Central memory CD8-positive, alpha-beta T cell (primary cell): ENCODE results near the gene TDP1.

Experiments used
- ATAC-seq: fragments of 150-1000 bp; cut with Tn5 transposase; replicated peaks from 2 replicates; pipeline ENCODE4 v1.10.0; 2022; ENCODE audit warnings: mild to moderate bottlenecking, moderate FRiP score, moderate number of reproducible peaks; ENCODE audit not compliant: poor library complexity, severe bottlenecking; ENCODE audit errors: extremely low read depth
- DNase-seq, 2 donors: peaks; one replicate each; pipeline ENCODE4 v3.0.0; 2021; ENCODE audit warnings: low spot score in 2 of 2
- H3K27ac Mint-ChIP-seq: one replicate; pipeline ENCODE4 v1.8.0; 2022; ENCODE audit warnings: low read depth, mild to moderate bottlenecking, moderate library complexity, mixed read lengths
- H3K27me3 Mint-ChIP-seq: one replicate; pipeline ENCODE4 v1.8.0; 2022; ENCODE audit warnings: mixed read lengths
- H3K36me3 Mint-ChIP-seq: one replicate; pipeline ENCODE4 v1.8.0; 2022; ENCODE audit warnings: mild to moderate bottlenecking, moderate library complexity, mixed read lengths; ENCODE audit not compliant: insufficient read depth
- H3K4me1 Mint-ChIP-seq: one replicate; pipeline ENCODE4 v1.8.0; 2022; ENCODE audit warnings: mixed read lengths
- H3K4me3 Mint-ChIP-seq: one replicate; pipeline ENCODE4 v1.8.0; 2022; ENCODE audit warnings: mild to moderate bottlenecking, moderate library complexity, mixed read lengths
- H3K9me3 Mint-ChIP-seq: one replicate; pipeline ENCODE4 v1.8.0; 2022; ENCODE audit warnings: mixed read lengths

Gene TDP1

DNA sequence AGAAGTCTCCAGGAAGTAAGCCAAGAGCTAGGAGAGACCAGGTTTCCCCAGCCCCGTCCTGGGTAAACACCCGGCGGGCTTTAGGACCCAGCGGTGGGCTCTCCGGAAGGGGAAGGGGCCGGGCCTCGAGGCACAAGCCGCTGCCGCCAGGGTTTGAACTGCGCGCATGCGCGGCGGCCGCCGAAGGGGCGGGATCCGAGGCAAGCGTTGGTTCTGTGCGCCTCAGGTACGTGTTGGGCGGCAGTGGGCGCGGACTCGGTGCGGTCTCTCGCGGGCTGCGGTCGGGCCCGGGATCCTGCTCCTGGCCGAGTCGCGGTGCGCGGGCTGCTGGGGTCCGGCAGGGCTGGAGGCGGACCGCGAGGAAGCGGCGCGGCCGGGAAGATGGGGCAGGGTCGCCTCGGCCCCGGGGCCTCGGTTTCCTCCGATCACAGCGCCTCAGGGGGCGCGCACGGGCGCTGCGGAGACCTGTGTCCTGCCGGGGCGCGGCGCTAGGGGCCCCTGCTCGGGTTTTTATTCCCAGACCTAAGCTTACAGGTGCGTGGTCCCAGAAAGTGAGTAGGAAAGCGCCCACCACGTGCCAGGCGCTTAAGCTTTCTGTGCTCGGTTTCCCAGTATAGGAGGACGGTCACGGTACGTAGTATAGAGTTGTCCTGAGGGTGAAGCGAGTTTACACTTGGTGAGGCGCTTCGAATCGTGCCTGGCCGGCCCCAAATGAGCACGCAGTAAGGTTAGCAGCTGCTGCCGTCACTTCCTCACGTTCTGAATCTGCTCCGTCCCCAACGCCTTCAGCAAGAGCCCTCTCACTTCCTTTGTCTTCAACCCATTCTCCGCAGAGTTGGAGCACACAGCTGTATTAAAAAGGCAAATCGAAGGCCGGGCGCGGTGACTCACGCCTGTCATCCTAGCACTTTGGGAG is at the start of gene TDP1:
TSS of gene TDP1 (plus strand) at position 183 of the 916 bp plus-strand sequence. CDS start 7,188 bp downstream, outside the sequence.
- peak; percentile 90 to 94 for DNase-seq

DNA sequence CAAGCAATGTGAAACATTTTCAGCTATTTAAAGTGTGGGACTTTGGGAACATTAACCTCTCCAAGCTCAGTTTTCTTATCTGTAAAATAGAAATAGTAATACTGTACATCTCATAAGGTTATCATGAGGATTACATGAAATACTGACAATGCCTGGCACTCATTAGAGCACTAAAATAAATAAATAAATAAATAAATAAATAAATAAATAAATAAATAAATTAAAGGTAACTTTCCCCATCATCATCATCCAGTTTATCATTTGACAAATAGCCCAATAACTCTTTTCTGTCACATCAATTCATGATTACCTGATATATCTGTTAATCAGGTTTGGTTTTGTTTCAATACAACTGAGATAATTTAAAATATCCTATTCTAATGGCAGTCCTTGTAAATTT is 49.7 kb upstream of the TDP1 start:
- peaks cover 18% of the 10 kb centered on the region for H3K4me1 Mint-ChIP-seq
- DNase-seq, result no peak
- H3K27me3 Mint-ChIP-seq, result peaks cover 24% of the 10 kb centered on the region
- no peak overlapping the region for H3K4me3 Mint-ChIP-seq
- H3K36me3 Mint-ChIP-seq, result no peaks in the 10 kb centered on the region
- no peak for ATAC-seq
- H3K9me3 Mint-ChIP-seq, result no peaks in the 10 kb centered on the region
- no peak overlapping the region for H3K27ac Mint-ChIP-seq

More for the DNA sequence above, at the start of gene TDP1:
- Mint-ChIP-seq H3K36me3 (peaks cover 26% of the 10 kb centered on the region), H3K27me3 (no peaks in the 10 kb centered on the region), H3K27ac (peak within 1 kb of the TSS; percentile 90), H3K4me1 (peaks cover 40% of the 10 kb centered on the region), H3K4me3 (peak within 1 kb of the TSS; percentile 85), H3K9me3 (no peaks in the 10 kb centered on the region)
- peak; percentile 67 for ATAC-seq

DNA sequence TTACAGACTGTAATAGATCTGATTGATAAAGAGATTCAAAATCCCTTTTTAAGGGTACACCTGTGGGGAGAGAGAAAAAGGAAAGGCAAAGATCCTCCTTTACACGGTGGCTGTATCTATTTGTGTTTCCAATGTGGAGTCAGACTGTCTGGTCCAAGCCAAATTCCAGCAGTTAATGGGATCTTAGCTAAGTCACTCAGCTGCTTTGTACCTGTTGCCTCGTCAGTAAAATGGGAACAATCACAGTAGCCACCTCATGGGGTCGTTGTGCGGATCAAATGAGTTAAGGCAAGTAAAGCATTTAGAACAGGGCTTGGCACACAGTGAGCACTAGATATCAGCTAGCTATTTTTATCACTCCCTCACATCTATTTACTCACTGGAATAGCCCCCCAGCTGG is 48.1 kb upstream of the TDP1 start:
- Mint-ChIP-seq H3K27me3 (peaks cover 30% of the 10 kb centered on the region), H3K4me1 (peaks cover 18% of the 10 kb centered on the region), H3K4me3 (no peak overlapping the region), H3K36me3 (no peaks in the 10 kb centered on the region), H3K27ac (no peak overlapping the region), H3K9me3 (no peaks in the 10 kb centered on the region)
- ATAC-seq, result no peak
- DNase-seq, result no peak

DNA sequence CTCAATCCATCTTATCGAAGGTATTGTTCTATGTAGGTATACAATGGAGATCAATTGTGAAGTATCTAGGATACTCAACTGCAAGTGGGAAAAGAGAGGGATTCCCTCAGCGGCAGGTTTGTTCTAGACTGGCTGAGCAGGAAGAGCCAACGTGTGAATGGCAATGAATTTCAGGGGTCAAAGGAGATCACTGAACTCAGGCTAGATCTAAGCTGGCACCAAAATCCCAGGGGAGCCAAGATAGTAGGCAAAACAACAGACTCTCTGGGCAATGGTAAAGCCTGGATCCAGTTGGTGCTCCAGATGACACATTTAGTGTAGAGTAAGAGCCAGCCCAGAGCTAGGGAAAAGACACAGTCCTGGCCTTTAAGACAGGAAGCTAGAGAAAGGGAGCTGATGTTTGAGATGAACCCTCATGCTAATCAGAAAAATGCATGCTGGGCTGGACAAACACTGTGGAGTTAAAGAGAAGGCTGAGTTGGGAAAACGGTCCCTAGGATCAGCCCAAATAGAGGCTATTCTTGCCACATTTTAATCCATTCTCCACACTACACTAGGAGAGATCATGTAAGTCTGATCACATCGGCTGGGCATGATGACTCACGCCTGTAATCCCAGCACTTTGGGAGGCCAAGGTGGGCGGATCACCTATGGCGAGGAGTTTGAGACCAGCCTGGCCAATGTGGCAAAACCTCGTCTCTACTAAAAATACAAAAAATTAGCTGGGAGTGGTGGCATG is 46.8 kb upstream of the TDP1 start:
- ATAC-seq (no peak), DNase-seq (no peak)
- Mint-ChIP-seq H3K36me3 (no peaks in the 10 kb centered on the region), H3K9me3 (no peaks in the 10 kb centered on the region), H3K4me1 (peaks cover 9% of the 10 kb centered on the region), H3K27ac (no peak overlapping the region), H3K27me3 (peaks cover 33% of the 10 kb centered on the region), H3K4me3 (no peak overlapping the region)

DNA sequence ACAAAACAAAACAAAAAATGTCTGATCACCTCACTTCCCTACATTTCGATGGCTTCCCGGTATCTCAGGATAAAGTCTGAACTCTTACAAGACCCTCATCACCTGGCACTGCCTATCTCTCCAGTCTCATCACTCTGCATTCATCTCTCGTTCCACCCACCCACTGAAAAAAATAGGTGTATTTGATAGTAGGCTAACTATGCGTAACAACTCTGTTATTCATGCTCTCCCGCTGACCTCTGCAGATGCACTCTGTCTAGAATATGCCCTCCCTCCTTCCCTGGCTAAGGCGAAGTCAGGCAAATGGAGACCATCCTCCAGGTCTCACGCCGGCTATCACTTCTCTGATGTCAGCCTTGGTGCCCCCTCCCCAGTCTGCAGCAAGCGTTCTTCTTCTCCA is 46.1 kb upstream of the TDP1 start:
- Mint-ChIP-seq H3K4me3 (no peak overlapping the region), H3K9me3 (no peaks in the 10 kb centered on the region), H3K27ac (no peak overlapping the region), H3K4me1 (peaks cover 4% of the 10 kb centered on the region), H3K27me3 (peaks cover 33% of the 10 kb centered on the region), H3K36me3 (no peaks in the 10 kb centered on the region)
- DNase-seq (no peak), ATAC-seq (no peak)

DNA sequence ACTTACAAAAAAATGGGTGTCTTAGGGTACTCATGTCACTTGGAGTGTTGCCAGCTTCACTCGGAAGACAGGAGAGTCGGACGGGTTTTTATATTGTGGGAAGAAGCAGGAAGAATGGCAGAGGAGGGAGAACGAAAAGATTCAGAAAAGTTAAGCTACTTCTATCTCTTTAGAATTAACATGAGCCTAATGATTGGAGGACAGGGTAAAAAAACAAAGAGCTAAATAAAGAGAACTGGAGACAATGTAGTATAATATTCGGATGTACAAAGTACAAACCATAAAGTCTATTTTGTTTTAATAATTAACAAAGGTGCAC is 45.1 kb upstream of the TDP1 start:
- no peaks in the 10 kb centered on the region for H3K9me3 Mint-ChIP-seq
- no peak overlapping the region for H3K27ac Mint-ChIP-seq
- H3K27me3 Mint-ChIP-seq, result peaks cover 24% of the 10 kb centered on the region
- H3K36me3 Mint-ChIP-seq, result no peaks in the 10 kb centered on the region
- H3K4me1 Mint-ChIP-seq, result no peaks in the 10 kb centered on the region
- H3K4me3 Mint-ChIP-seq, result no peak overlapping the region
- DNase-seq, result no peak
- no peak for ATAC-seq

DNA sequence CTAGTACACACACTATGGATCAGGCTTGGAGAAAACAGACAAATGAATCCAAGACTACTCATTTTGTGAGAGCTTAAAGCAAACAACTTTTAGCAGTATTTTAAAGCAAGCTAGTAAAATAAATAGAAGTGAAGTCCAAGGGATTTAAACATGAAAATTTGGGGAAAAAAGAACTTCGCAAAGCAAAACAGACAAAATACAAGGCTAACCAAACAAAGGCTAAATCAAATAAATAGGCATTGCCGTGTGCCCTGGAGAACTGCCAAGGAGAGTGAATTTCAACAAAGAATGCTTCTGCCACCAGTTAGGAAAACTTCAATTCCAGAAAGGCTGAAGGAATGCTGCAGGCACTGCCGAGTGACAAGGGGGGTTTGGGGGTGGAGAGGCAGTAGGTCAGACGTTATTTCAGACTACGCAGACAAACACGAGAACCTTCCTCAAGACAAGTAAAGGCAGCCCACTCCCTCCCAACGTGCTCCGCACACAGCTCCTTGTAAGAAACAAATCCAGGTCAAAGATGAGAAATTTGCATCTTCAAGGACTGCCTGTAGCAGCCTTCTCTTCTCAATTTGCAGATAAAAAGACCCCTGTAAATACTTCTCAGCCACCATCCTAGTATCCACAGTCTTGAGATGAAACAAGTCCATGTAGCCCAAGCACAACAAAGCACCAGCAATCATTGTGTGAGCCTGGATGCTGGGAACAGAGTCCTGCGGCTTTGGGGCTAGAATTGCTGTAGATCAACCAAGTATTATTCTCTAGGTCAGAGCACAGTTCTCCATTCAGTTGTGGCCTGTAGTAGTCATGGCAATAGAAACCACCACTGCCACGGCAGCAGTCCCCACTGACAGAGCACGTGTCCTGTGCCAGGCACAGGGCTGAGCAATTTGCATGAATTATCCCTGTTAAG is 44.5 kb upstream of the TDP1 start:
- H3K36me3 Mint-ChIP-seq, result no peaks in the 10 kb centered on the region
- H3K9me3 Mint-ChIP-seq, result no peaks in the 10 kb centered on the region
- H3K27me3 Mint-ChIP-seq, result peaks cover 19% of the 10 kb centered on the region
- no peak overlapping the region for H3K4me3 Mint-ChIP-seq
- no peak overlapping the region for H3K27ac Mint-ChIP-seq
- no peak for DNase-seq
- H3K4me1 Mint-ChIP-seq, result no peaks in the 10 kb centered on the region
- no peak for ATAC-seq

DNA sequence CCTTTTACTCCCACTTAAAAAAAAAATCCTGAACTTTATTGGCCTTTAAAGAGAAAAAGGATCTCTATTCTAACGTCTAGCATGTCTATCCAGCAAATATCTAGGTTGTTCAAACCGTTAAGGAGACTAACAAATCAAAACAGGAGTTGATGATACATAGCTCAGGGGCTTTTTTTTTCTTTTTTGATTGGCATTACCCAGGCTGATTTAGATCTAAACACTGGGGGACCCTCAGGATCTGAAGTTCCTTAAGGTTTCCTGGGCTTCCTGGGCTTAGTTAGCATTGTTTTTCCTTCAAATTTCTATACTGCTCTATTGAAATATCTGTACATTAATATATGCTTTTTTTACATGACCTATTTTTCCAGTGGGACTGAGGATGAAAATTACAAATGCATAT is 43.5 kb upstream of the TDP1 start:
- ATAC-seq (no peak), DNase-seq (no peak)
- H3K27ac Mint-ChIP-seq, result no peak overlapping the region
- H3K36me3 Mint-ChIP-seq, result no peaks in the 10 kb centered on the region
- no peaks in the 10 kb centered on the region for H3K4me1 Mint-ChIP-seq
- peaks cover 19% of the 10 kb centered on the region for H3K27me3 Mint-ChIP-seq
- no peak overlapping the region for H3K4me3 Mint-ChIP-seq
- H3K9me3 Mint-ChIP-seq, result no peaks in the 10 kb centered on the region

DNA sequence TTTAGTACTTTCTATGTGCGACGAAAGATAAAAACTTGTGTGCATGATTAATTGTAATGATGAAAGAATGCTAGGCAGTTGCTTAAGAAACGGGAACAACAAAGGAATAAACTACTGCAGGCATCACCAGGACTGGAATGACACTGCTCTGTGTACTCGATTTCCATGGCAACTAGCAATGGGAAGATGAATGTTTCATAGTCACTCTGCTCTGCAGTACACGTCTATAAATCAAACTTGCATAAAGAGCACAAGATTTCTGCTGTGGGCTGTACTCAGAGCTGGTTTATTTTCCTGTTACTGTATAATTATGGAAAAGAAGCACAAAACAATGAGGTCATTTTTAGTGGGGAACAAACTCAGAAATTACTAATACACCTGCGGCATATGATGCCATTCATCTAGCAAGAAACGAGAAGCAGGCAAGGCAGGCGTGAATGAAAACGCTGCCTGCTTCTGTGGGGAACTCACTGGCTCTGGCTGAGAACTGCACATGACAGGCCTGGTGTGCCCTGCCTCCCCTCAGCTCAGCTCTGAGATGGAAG is 43.0 kb upstream of the TDP1 start:
- H3K27ac Mint-ChIP-seq, result no peak overlapping the region
- H3K4me3 Mint-ChIP-seq, result no peak overlapping the region
- no peak for ATAC-seq
- no peak for DNase-seq
- H3K36me3 Mint-ChIP-seq, result no peaks in the 10 kb centered on the region
- H3K27me3 Mint-ChIP-seq, result peaks cover 19% of the 10 kb centered on the region
- H3K4me1 Mint-ChIP-seq, result no peaks in the 10 kb centered on the region
- no peaks in the 10 kb centered on the region for H3K9me3 Mint-ChIP-seq

DNA sequence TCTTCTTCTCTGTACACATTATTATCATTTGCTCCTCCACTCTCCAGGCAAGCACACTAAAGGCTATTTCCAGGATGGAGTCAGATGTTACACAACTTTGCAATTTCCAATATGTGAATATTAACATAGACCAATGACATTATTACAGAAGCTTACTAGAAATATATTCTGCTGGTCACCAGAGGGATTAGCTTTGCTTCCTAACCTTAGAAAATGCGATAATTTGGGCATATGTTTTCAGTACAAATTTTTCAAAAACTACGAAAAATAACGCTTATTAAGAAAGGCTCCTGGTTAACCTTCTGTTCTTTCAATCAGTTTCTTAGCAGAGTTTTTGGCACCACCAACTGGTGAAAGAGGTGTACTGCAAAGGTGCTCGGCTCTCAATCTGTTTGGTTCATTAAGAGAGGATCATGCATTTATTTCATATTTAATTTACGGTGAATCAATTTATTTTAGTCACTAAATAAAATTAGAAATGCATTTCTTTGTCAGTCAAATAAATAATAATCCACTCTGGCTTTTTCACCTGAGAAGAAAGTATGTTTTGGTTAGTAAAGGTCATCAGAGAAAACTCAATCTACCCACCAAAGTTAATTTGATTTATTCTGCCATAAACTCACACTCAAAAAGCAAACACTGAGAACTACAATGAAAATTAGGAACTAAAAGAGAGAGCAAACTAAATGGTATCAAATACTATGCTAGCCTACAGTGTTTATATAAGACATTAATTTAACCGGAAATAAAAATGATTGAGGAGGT is 40.4 kb upstream of the TDP1 start:
- H3K9me3 Mint-ChIP-seq, result no peaks in the 10 kb centered on the region
- ATAC-seq, result peak; percentile 36

DNA sequence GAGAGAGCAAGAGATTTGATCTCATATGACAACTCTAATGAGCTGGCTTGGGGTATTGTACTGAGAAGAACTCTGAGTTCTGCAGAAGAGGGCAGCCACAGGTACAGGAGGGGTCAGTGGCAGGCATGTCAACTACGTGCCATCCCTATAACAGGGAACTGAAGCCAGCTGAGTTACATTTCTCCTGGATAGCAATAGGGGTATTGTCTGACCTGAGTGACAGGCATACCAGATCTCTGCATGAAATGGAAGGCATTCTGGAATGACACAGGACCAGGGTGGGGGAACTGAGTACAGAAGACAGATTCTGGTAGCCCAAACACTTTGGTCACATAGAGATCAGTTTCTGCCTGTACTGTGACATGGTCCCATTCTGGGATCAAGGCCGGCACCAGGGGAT is 37.0 kb upstream of the TDP1 start:
- H3K27me3 Mint-ChIP-seq, result no peaks in the 10 kb centered on the region
- H3K4me3 Mint-ChIP-seq, result no peak overlapping the region
- no peaks in the 10 kb centered on the region for H3K36me3 Mint-ChIP-seq
- ATAC-seq (no peak), DNase-seq (no peak)
- H3K27ac Mint-ChIP-seq, result no peak overlapping the region
- H3K4me1 Mint-ChIP-seq, result no peaks in the 10 kb centered on the region
- no peaks in the 10 kb centered on the region for H3K9me3 Mint-ChIP-seq

More for the DNA sequence above, 40.4 kb upstream of the TDP1 start:
- Mint-ChIP-seq H3K36me3 (no peaks in the 10 kb centered on the region), H3K27ac (no peak overlapping the region), H3K4me3 (no peak overlapping the region), H3K4me1 (no peaks in the 10 kb centered on the region), H3K27me3 (peaks cover 9% of the 10 kb centered on the region)
- peak; percentile 47 to 48 for DNase-seq
